Activated CD8-positive, alpha-beta memory T cell treated with anti-CD3 and anti-CD28 coated beads for 4 hours (primary cell): Measurements from ENCODE around the gene HYAL2.
"Not testable (repeated sequence)": the region's sequence is repeated elsewhere in the genome, so short reads cannot be mapped to it uniquely, and the experiment has no call there.

Source experiments
- DNase-seq, 2 donors: peaks; one replicate each; pipeline ENCODE4 v3.0.0-alpha.2; 2020; ENCODE audit warnings: low read depth in 2 of 2

The HYAL2 gene

DNA sequence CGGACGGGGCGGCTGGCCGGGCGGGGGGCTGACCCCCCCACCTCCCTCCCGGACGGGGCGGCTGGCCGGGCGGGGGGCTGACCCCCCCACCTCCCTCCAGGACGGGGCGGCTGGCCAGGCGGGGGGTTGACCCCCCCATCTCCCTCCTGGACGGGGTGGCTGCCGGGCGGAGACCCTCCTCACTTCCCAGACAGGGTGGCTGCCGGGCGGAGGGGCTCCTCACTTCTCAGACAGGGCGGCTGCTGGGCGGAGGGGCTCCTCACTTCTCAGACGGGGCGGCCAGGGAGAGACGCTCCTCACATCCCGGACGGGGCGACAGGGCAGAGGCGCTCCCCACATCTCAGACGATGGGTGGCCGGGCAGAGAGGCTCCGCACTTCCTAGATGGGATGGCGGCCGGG is 10.5 kb downstream of the HYAL2 start:
- not testable (repeated sequence) for DNase-seq

DNA sequence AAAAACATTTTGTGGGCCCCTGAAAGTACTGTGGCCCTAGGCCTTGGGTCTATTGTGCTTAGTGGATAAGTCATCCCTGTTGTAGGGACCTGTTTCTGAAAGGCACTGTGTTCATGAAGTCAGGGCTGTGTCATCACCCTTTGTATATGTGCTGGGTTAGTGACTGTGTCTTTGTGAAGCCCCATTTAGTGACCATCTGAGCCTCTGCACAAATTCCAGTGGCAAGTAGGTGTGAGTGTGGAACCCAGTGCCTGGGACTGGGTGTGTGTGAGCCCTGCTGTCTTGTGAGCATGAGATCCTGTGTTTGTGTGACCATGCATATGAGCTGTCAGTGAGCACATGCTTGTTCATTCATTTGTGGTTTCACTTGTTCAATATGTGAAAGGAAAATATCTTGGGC is 17.9 kb downstream of the HYAL2 start:
- DNase-seq = no peak

- DNase-seq = no peak
Observed at GRCh38 chr3:50303013-50303815, 19.3 kb downstream of the HYAL2 start, which contains the start of gene HYAL1. Gene HYAL1, minus strand, starts transcription at chr3:50303574. Its CDS starts 618 bp downstream, at chr3:50302956.

- no peak for DNase-seq
Observed at GRCh38 chr3:50302095-50303012, 20.2 kb downstream of the HYAL2 start.

- no peak for DNase-seq
Observed at GRCh38 chr3:50300681-50301254, 21.8 kb downstream of the HYAL2 start.

- no peak for DNase-seq
Observed at GRCh38 chr3:50299929-50300680, 22.4 kb downstream of the HYAL2 start.

- no peak for DNase-seq
Observed at GRCh38 chr3:50299638-50299928, 23.0 kb downstream of the HYAL2 start.

DNA sequence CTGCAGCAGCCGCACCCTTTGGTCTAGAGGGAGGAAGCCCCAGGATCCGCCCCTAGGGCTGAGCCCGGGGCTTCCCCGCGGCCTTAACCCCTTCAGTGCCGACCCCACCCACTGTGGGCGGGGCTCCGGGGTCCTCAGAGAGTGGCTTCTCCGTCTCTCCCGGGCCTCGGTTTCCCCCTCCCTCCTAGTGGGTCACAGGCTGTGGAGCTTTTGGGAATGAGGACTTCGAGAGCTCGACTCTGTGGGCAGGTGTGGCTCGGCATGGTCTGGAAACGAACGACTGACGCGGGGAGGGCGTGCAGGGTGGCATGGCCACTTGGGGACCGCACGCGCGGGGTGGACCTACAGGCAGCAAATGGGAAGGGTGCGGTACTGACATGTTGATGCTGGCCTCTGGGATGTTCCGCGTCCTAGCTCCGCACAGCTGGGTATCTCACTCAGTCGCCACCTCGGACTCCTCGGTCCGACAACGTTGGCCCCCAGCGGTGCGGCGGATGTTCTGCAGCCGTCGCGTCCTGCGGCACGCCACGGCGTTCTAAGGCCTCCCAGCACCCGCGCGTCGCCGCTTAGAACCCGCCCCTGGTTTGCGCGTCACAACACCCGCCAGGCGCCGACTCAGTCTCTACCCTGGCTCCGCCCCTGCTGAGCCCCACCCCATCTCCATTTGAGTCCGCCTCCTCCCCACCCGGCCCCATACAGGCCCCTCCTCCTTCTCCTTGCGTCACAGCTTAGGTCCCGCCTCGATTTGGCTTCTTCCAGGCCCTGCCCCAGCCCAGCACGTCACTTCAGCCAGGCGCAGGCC is 23.5 kb downstream of the HYAL2 start, which contains the start of the genes HYAL3 and NAA80:
Gene HYAL3 (minus strand): TSS at position 570 of the 802 bp plus-strand sequence. CDS start 3,803 bp downstream, outside the sequence.
Gene NAA80 (minus strand): TSS at position 570 of the 802 bp plus-strand sequence. CDS start 1,942 bp downstream, outside the sequence.
- DNase-seq = peak; percentile 99

DNA sequence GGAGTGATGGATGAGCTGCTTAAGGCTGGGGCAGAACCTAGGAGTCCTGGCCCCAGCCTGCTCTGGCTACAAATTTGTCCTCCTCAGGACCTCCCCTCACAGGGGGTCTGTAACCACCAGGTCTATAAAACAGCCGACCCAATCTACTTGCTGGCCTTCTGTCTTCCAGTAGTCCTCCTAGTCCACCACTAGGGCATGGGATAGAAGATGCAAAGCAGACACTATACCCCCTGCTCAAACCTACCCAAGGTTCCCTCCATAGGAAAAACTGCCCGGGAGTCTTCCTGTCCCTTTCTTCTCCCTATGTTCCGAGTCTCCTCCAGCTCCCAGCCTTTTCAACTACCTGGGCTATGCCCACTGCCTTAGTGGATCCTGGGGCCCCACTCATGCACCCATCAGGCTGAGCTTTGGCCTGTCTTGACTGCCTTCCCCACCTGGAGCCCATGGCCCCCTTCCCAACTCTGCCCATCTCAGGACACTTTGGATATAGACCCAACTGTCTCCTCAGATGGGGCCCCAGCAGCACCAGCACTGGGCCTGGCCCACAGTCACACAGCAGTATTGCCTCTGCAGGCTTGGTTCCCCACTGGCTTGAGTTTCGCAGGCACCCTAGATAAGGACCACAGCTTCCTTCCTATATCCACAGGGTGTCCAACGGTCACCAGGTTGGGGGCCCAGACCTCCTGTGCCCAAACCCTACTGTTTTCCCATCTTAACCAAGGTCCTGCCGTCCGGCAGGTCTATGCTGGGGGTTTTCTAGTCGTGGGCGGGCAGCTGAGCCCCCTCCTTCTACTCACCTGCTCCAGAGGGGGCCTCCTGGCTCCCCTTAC is 24.4 kb downstream of the HYAL2 start:
- DNase-seq = no peak

DNA sequence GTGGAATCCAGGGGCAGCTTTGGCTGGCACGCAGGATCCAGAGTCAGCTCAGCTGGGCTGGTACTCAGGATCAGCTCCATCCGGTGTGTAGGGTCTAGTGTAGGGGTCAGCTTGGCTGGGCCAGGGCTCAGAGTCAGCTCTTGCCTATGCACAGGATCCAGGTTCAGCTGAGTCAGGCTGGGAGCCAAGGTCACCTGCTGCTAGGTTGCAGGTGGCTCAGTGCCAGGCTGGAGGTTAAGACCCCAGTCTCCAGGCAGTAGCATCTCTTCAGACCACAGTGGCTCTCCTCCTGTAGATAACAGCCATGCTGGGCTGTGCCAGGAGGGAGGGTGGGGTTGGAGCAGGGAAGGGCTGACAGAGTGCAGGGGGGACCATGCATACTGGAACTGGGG is 25.2 kb downstream of the HYAL2 start:
- no peak for DNase-seq

DNA sequence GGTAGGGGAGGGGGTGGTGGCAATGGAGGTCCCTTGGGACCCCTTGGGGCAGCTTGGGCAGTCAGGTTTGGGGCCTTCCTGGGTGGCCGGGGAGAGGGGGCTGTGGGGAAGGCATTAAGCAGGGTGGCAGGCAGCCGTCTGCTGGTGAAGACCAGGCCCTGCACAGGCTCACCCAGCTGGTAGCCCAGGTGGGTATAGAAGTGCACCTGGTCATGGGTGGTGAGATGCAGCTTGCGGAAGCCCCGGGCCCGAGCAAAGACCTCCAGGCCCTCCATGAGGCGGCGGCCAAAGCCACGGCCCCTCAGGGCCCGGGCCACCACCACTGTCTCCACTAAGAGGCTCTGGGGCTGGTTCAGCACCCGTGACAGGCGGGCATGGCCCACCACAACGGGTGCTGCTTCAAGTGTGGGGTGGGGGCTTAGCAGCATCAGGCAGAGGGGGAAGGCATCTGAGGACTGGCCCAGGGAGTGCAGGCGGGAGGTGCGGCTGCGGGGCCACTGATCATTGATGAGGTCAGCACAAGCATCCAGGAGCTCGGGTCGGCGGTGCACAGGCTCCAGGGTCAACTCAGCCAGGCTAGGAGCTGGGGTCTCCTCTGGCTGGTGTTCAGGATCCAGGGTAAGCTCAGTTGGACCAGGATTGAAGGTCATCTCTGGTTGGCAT is 25.7 kb downstream of the HYAL2 start:
- DNase-seq = no peak

GRCh38 chr3:50295553-50296431 is 26.8 kb downstream of the HYAL2 start:
- DNase-seq = no peak

- no peak for DNase-seq
Observed at GRCh38 chr3:50294492-50295403, 27.8 kb downstream of the HYAL2 start.

DNA sequence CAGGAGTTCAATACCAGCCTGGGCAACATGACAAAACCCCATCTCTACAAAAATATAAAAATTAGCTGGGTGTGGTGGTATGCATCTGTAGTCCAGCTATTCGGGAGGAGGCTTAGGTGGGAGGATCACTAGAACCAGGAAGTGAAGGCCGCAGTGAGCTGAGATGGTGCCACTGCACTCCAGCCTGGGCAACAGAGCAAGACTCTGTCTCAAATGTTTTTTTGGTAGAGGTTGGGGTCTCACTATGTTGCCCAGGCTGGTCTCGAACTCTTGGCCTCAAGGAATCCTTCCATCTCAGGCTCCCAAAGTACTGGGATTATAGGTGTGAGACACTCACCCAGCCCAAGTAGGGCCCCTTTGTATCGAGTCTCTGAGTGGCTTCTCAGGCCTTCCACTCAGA is 28.5 kb downstream of the HYAL2 start:
- DNase-seq = no peak

DNA sequence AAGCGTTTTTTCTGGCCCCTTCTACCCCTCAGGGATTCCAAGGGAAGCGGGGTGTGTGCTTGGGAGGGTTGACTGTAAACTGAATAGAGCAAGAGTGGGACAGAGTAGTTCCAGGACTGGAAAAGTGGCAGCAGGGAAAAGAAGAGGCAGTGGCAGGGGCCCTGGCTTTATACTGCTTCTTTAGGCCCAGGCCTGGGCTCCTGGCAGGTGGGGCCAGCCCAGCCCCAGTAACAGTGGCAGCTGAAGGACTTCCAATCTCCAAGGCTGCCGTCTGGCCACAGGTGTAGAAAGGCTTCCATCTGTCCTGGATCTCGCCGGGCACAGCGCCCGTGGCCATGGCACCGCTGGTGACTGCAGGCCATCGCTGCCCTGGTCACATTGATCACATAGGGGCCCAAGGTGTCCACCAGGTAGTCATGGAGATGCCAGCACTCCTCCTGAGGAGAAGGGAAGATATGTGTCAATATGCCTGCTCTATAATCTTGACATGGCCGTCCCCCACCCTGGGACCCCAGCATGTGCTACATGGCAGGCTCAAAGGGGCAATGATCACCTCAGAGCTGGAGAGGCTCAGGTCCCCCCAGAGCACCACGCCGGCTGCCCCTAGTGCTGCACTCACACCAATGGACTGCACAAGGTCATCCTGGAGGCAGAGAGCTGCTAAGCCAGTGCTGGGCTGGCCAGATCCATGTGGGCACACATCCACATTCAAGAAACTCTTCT is 29.3 kb downstream of the HYAL2 start:
- DNase-seq = no peak
